SW480 (cell line): ENCODE measurements around the gene MOB3B.

Source experiments
- DNase-seq: peaks from one replicate; pipeline ENCODE4 v3.0.0-alpha.2; 2016; ENCODE audit warnings: low spot score

Gene MOB3B

GRCh38 chr9:27529316-27530278 is at the start of gene MOB3B:
MOB3B (minus strand) TSS chr9:27529814; CDS start chr9:27455550, 74,264 bp downstream.
- peak; percentile 47 for DNase-seq

GRCh38 chr9:27573634-27574590 is 44.3 kb upstream of the MOB3B start:
- DNase-seq: peak; percentile 98

GRCh38 chr9:27572918-27573633 is 43.5 kb upstream of the MOB3B start, which contains the start of gene C9orf72:
C9orf72 (minus strand) TSS chr9:27573481; CDS start chr9:27567120, 6,361 bp downstream.
- peak; percentile 55 for DNase-seq

- DNase-seq: no peak
Measured at GRCh38 chr9:27572566-27572917, 42.9 kb upstream of the MOB3B start.

- no peak for DNase-seq
Measured at GRCh38 chr9:27572061-27572460, 42.4 kb upstream of the MOB3B start.

- DNase-seq: no peak
Measured at GRCh38 chr9:27571011-27571410, 41.4 kb upstream of the MOB3B start.

GRCh38 chr9:27569406-27569805 is 39.8 kb upstream of the MOB3B start:
- DNase-seq: no peak

- DNase-seq: no peak
Measured at GRCh38 chr9:27566118-27566517, 36.5 kb upstream of the MOB3B start.

- DNase-seq: no peak
Measured at GRCh38 chr9:27565696-27566095, 36.1 kb upstream of the MOB3B start.

GRCh38 chr9:27564670-27565069 is 35.1 kb upstream of the MOB3B start:
- no peak for DNase-seq

GRCh38 chr9:27563738-27564430 is 34.3 kb upstream of the MOB3B start:
- no peak for DNase-seq

- DNase-seq: no peak
Measured at GRCh38 chr9:27561685-27562084, 32.1 kb upstream of the MOB3B start.

- no peak for DNase-seq
Measured at GRCh38 chr9:27560457-27560856, 30.8 kb upstream of the MOB3B start.

- DNase-seq: no peak
Measured at GRCh38 chr9:27558307-27558706, 28.7 kb upstream of the MOB3B start.

- DNase-seq: no peak
Measured at GRCh38 chr9:27556470-27556869, 26.9 kb upstream of the MOB3B start.

- no peak for DNase-seq
Measured at GRCh38 chr9:27554712-27555111, 25.1 kb upstream of the MOB3B start.

GRCh38 chr9:27549196-27549755 is 19.7 kb upstream of the MOB3B start:
- no peak for DNase-seq

GRCh38 chr9:27548055-27548741 is 18.6 kb upstream of the MOB3B start:
- peak; percentile 28 for DNase-seq

- DNase-seq: no peak
Measured at GRCh38 chr9:27545471-27545870, 15.9 kb upstream of the MOB3B start.

- no peak for DNase-seq
Measured at GRCh38 chr9:27542508-27542907, 12.9 kb upstream of the MOB3B start.
